Fibroblast of lung (primary cell): ENCODE data around the gene UBE2Z.

Experiments
- CTCF ChIP-seq, 2 donors: IDR thresholded peaks in 1 of 2; conservative IDR thresholded peaks in 1 of 2; 1 replicate in 1 of 2; 2 replicates in 1 of 2; pipeline ENCODE4 v1.5.1; 2011 to 2012; ENCODE audit warnings: low read length in 2 of 2, control low read depth in 1 of 2, inconsistent platforms in 1 of 2, low read depth in 1 of 2, mild to moderate bottlenecking in 1 of 2
- EZH2 ChIP-seq: IDR thresholded peaks from 2 replicates; pipeline ENCODE4 v1.5.1; 2012; ENCODE audit warnings: low read length, control low read depth, mild to moderate bottlenecking; ENCODE audit errors: missing control alignments

- TF ChIP-seq EZH2 (no peak), CTCF (conservative IDR thresholded peaks at IDR 0.05 in 1 of 2, IDR thresholded peaks at IDR 0.05 in 1 of 2; ENCODE audit: low read depth in 1 of 2, low read length in 2 of 2) (no peak)
Observed at GRCh38 chr17:48908853-48909394, 717 bp downstream of the UBE2Z start.
